ENCODE data around the gene CCDC81. TPM values are rescaled to one million over a fixed set of nuclear protein-coding genes. Genes with fewer than 3 reads are reported as not detected.

The CCDC81 gene
- total RNA-seq, 1 experiment from 2014 or later, result 0.11 TPM

GRCh38 chr11:86446924-86447285, 72.2 kb downstream of the CCDC81 start:
- no peak overlapping the region for H3K9ac ChIP-seq (ENCODE audit: low read length)
- no peaks in the 10 kb centered on the region for H3K79me2 ChIP-seq (ENCODE audit: low read length)
- H3K36me3 ChIP-seq (ENCODE audit: low read depth, low read length), result no peaks in the 10 kb centered on the region
- H3K4me2 ChIP-seq (ENCODE audit: low read length), result no peak overlapping the region
- H3K4me1 ChIP-seq (ENCODE audit: insufficient read depth, low read length), result peaks cover 5% of the 10 kb centered on the region
- no peaks in the 10 kb centered on the region for H3K9me3 ChIP-seq (ENCODE audit: low read length)
- ATAC-seq, result no peak
- ChIA-PET POLR2A (ENCODE audit: unreplicated experiment) (no interaction called here), CTCF (no interaction called here)
- intact Hi-C loops (cut with micrococcal nuclease), result no loop called here
- H2AFZ ChIP-seq (ENCODE audit: low read length), result no peak overlapping the region
- DNase-seq, result no peak
- no peaks in the 10 kb centered on the region for H3K27me3 ChIP-seq (ENCODE audit: low read length)
- no peak overlapping the region for H3K27ac ChIP-seq (ENCODE audit: low read length)
- no peaks in the 10 kb centered on the region for H3K9me2 ChIP-seq (replicated peaks; ENCODE audit: low read length)
- no peaks in the 10 kb centered on the region for H3F3A ChIP-seq (ENCODE audit: low read length, unreplicated experiment)
- no peaks in the 10 kb centered on the region for H4K20me1 ChIP-seq (ENCODE audit: low read length)
- no peak overlapping the region for H3K4me3 ChIP-seq (ENCODE audit: low read length)
- no peak for TF ChIP-seq CTCF (conservative IDR thresholded peaks at IDR 0.05; ENCODE audit: low read depth, low read length)
- no peak for TF ChIP-seq EZH2phosphoT487 (IDR thresholded peaks at IDR 0.05; ENCODE audit: borderline replicate concordance, low read length)
- no peak for TF ChIP-seq EZH2 (IDR thresholded peaks at IDR 0.05; ENCODE audit: low read length, unreplicated experiment)
- no TSS peak for BruUV-seq (replicated peaks)

GRCh38 chr11:86447763-86448480, 73.2 kb downstream of the CCDC81 start:
- H3K27ac ChIP-seq (ENCODE audit: low read length), result no peak overlapping the region
- H3F3A ChIP-seq (ENCODE audit: low read length, unreplicated experiment), result no peaks in the 10 kb centered on the region
- no peaks in the 10 kb centered on the region for H3K79me2 ChIP-seq (ENCODE audit: low read length)
- no peak overlapping the region for H3K4me2 ChIP-seq (ENCODE audit: low read length)
- no TSS peak for BruUV-seq (replicated peaks)
- H3K9me3 ChIP-seq (ENCODE audit: low read length), result no peaks in the 10 kb centered on the region
- no peaks in the 10 kb centered on the region; the same call in 1 of the 2 replicates for H3K4me1 ChIP-seq (ENCODE audit: insufficient read depth, low read length)
- H4K20me1 ChIP-seq (ENCODE audit: low read length), result no peaks in the 10 kb centered on the region
- intact Hi-C loops (cut with micrococcal nuclease), result no loop called here
- no peaks in the 10 kb centered on the region for H3K36me3 ChIP-seq (ENCODE audit: low read depth, low read length)
- ATAC-seq, result no peak
- H3K27me3 ChIP-seq (ENCODE audit: low read length), result no peaks in the 10 kb centered on the region
- H3K4me3 ChIP-seq (ENCODE audit: low read length), result no peak overlapping the region
- no peak for DNase-seq
- CTCF ChIA-PET, result no interaction called here
- TF ChIP-seq EZH2phosphoT487 (IDR thresholded peaks at IDR 0.05; ENCODE audit: borderline replicate concordance, low read length), result no peak
- TF ChIP-seq CTCF (conservative IDR thresholded peaks at IDR 0.05; ENCODE audit: low read depth, low read length), result no peak
- TF ChIP-seq EZH2 (IDR thresholded peaks at IDR 0.05; ENCODE audit: low read length, unreplicated experiment), result no peak
- no peak overlapping the region for H2AFZ ChIP-seq (ENCODE audit: low read length)
- H3K9ac ChIP-seq (ENCODE audit: low read length), result no peak overlapping the region
- POLR2A ChIA-PET (ENCODE audit: unreplicated experiment), result no interaction called here
- H3K9me2 ChIP-seq (replicated peaks; ENCODE audit: low read length), result no peaks in the 10 kb centered on the region

GRCh38 chr11:86449993-86450629, 75.4 kb downstream of the CCDC81 start:
- no TSS peak for BruUV-seq (replicated peaks)
- Histone ChIP-seq H3K9me3 (ENCODE audit: low read length) (no peaks in the 10 kb centered on the region), H4K20me1 (ENCODE audit: low read length) (no peaks in the 10 kb centered on the region), H3K4me1 (ENCODE audit: insufficient read depth, low read length) (no peaks in the 10 kb centered on the region), H3K9me2 (replicated peaks; ENCODE audit: low read length) (no peaks in the 10 kb centered on the region), H3K27me3 (ENCODE audit: low read length) (no peaks in the 10 kb centered on the region), H3K36me3 (ENCODE audit: low read depth, low read length) (no peaks in the 10 kb centered on the region), H3K4me3 (ENCODE audit: low read length) (no peak overlapping the region), H2AFZ (ENCODE audit: low read length) (no peak overlapping the region), H3K4me2 (ENCODE audit: low read length) (no peak overlapping the region), H3K9ac (ENCODE audit: low read length) (no peak overlapping the region), H3K27ac (ENCODE audit: low read length) (no peak overlapping the region), H3F3A (ENCODE audit: low read length, unreplicated experiment) (no peaks in the 10 kb centered on the region), H3K79me2 (ENCODE audit: low read length) (no peaks in the 10 kb centered on the region)
- intact Hi-C loops (cut with micrococcal nuclease), result no loop called here
- TF ChIP-seq EZH2 (IDR thresholded peaks at IDR 0.05; ENCODE audit: low read length, unreplicated experiment) (no peak), CTCF (conservative IDR thresholded peaks at IDR 0.05; ENCODE audit: low read depth, low read length) (no peak), EZH2phosphoT487 (IDR thresholded peaks at IDR 0.05; ENCODE audit: borderline replicate concordance, low read length) (no peak)
- CTCF ChIA-PET, result no interaction called here
- DNase-seq (no peak), ATAC-seq (no peak)
- POLR2A ChIA-PET (ENCODE audit: unreplicated experiment), result no interaction called here
